GM21390 (cell line): ENCODE measurements around the gene WBP2.
"Not testable (repeated sequence)": the region's sequence is repeated elsewhere in the genome, so short reads cannot be mapped to it uniquely, and the experiment has no call there.

Experiments
- ATAC-seq: cut with Tn5 transposase; IDR thresholded peaks from one replicate; pipeline ENCODE4 v1.9.1; 2021; ENCODE audit not compliant: unreplicated experiment

The WBP2 gene

GRCh38 chr17:75818326-75818885, 36.7 kb downstream of the WBP2 start:
- ATAC-seq, result no peak

GRCh38 chr17:75817571-75817970, 37.6 kb downstream of the WBP2 start:
- ATAC-seq, result no peak

GRCh38 chr17:75816693-75817092, 38.4 kb downstream of the WBP2 start:
- no peak for ATAC-seq

GRCh38 chr17:75815399-75815798, 39.7 kb downstream of the WBP2 start:
- no peak for ATAC-seq

- no peak for ATAC-seq
Measured at GRCh38 chr17:75814900-75815373, 40.2 kb downstream of the WBP2 start.

GRCh38 chr17:75814021-75814395, 41.1 kb downstream of the WBP2 start:
- ATAC-seq, result no peak

GRCh38 chr17:75813081-75814020, 41.8 kb downstream of the WBP2 start:
- ATAC-seq, result no peak

- ATAC-seq, result no peak
Measured at GRCh38 chr17:75812096-75813013, 42.8 kb downstream of the WBP2 start.

GRCh38 chr17:75811174-75811573, 44.0 kb downstream of the WBP2 start:
- ATAC-seq, result no peak

GRCh38 chr17:75810756-75811155, 44.4 kb downstream of the WBP2 start:
- ATAC-seq, result not testable (repeated sequence)

GRCh38 chr17:75810216-75810615, 44.9 kb downstream of the WBP2 start:
- no peak for ATAC-seq

- no peak for ATAC-seq
Measured at GRCh38 chr17:75809631-75810111, 45.5 kb downstream of the WBP2 start.

GRCh38 chr17:75808905-75809621, 46.1 kb downstream of the WBP2 start:
- ATAC-seq, result peak; percentile 75

- no peak for ATAC-seq
Measured at GRCh38 chr17:75808549-75808904, 46.6 kb downstream of the WBP2 start.

GRCh38 chr17:75807861-75808260, 47.3 kb downstream of the WBP2 start:
- no peak for ATAC-seq

- no peak for ATAC-seq
Measured at GRCh38 chr17:75806822-75807500, 48.2 kb downstream of the WBP2 start.

GRCh38 chr17:75803883-75804282, 51.3 kb downstream of the WBP2 start:
- ATAC-seq, result no peak

- no peak for ATAC-seq
Measured at GRCh38 chr17:75799402-75799801, 55.7 kb downstream of the WBP2 start.

GRCh38 chr17:75795820-75796607, 59.1 kb downstream of the WBP2 start:
- no peak for ATAC-seq
